ENCODE data around the gene SMIM31. TPM values are rescaled to one million over a fixed set of nuclear protein-coding genes. Genes with fewer than 3 reads are reported as not detected.

Gene SMIM31
- total and polyA plus RNA-seq, 9 donors = 0.12 TPM; not detected in 8

DNA sequence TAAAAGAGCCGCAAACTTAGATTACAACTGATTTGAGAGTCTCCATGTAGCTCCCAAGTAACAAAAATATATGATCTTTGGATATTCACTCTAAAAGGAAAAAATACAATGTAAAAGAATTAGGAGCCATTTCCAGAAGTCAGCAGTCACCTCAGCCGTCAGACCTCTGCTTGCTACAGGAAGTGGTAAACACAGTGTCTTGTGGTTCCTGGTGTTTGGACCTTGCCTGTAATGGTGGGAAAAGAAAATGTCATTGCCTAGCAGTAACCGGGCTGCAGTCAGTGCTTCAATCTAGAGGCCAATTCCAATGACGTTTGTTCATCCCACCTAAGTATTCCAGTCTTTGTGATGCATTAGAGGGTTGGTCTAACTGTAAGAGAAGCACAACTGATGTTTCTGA, 28.9 kb upstream of the SMIM31 start:
- 68 to 78% (median 77%) methylated on average over 4 of the region's 4 CpGs for WGBS, 3 donors

DNA sequence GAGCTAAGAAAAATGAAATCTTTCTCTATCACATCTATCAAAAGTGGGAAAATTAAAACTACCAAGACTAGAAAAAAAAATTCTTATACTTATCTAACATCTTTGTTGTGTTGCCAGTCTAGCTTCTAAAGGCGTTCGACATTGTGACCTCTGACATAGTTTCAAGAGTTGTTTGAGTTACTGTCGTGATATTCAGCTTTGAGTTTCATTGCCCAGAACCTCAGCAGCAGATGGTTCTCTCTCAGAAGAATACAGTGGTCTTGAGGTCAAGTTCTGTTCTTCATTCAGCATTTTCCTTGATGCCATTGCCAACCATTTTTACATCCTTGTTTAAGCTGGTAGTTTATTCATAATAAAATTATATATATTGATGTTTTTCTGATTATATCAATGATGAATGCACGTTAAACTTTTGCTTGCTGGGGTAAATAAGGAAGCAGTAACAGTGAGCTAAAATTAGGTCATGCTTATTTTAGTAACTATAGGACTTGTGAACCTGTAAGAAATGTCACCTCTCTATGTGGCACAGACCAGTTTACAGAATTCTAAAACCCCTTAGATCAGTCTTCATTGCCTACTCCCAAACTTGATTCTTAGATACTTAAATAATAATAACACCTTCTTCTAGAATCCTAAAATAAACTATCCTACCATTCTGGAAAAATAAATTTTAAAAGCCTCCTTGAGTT, 23.1 kb upstream of the SMIM31 start:
- H3K27me3 ChIP-seq = no peaks in the 10 kb centered on the region
- H3K4me3 ChIP-seq = no peak overlapping the region
- H3K36me3 ChIP-seq = no peaks in the 10 kb centered on the region
- H3K27ac ChIP-seq = no peak overlapping the region
- 34 to 37% (median 36%) methylated on average over 4 of the region's 4 CpGs for WGBS, 3 donors
- no peaks in the 10 kb centered on the region for H3K4me1 ChIP-seq (ENCODE audit: insufficient read depth)
- intact Hi-C loops (cut with DNase I) = loop anchor here in 1 of 4 donors (10.0 kb wide), 1 partner anchor 1176 kb away; no protein-coding TSS in a partner anchor
- no peak for DNase-seq
- H3K9me3 ChIP-seq = no peaks in the 10 kb centered on the region
- TF ChIP-seq EP300 (IDR thresholded peaks at IDR 0.05) (no peak), POLR2A (IDR thresholded peaks at IDR 0.05) (no peak)
- TF ChIP-seq, protein P1, sequence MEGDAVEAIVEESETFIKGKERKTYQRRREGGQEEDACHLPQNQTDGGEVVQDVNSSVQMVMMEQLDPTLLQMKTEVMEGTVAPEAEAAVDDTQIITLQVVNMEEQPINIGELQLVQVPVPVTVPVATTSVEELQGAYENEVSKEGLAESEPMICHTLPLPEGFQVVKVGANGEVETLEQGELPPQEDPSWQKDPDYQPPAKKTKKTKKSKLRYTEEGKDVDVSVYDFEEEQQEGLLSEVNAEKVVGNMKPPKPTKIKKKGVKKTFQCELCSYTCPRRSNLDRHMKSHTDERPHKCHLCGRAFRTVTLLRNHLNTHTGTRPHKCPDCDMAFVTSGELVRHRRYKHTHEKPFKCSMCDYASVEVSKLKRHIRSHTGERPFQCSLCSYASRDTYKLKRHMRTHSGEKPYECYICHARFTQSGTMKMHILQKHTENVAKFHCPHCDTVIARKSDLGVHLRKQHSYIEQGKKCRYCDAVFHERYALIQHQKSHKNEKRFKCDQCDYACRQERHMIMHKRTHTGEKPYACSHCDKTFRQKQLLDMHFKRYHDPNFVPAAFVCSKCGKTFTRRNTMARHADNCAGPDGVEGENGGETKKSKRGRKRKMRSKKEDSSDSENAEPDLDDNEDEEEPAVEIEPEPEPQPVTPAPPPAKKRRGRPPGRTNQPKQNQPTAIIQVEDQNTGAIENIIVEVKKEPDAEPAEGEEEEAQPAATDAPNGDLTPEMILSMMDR (IDR thresholded peaks at IDR 0.05) = no peak

More for the DNA sequence above, 28.9 kb upstream of the SMIM31 start:
- Histone ChIP-seq H3K4me3 (no peak overlapping the region), H3K27me3 (no peaks in the 10 kb centered on the region), H3K4me1 (ENCODE audit: insufficient read depth) (no peaks in the 10 kb centered on the region), H3K9me3 (no peaks in the 10 kb centered on the region), H3K36me3 (no peaks in the 10 kb centered on the region), H3K27ac (no peak overlapping the region)
- no peak for TF ChIP-seq EP300 (IDR thresholded peaks at IDR 0.05)
- no peak for TF ChIP-seq POLR2A (IDR thresholded peaks at IDR 0.05)
- TF ChIP-seq, protein P1 (IDR thresholded peaks at IDR 0.05) = no peak
- no peak for DNase-seq
- intact Hi-C loops (cut with DNase I) = no loop called here

DNA sequence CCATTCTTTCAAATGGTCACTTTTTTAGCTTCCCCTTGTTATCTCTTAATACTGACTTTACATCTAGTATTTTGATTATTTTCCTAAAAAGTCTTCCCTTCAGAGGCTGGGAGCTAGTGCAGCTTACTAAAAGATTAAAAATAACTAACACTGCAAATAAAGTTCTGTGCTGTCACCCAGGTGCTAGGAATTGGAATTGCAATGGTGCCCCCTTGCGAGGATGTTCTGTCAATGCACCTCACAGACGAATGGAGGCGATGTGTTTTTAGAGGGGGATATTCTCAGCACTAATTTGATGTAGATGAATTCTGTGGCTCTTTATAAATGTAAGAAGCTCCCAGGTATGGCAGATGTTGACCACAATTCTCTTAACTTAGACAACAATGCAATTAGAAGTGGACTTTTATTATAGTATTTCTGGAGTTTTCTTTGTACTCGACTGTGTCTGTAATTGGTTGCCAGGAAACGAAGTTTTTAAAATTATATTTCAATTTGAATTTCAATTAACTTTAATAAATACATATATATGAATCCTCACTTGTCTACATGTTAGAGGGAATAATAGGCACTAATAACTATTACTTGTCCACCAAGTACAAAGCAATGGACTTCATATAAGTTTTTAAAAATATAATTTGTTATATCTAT, 22.0 kb upstream of the SMIM31 start:
- WGBS, 3 donors = 23 to 30% (median 26%) methylated on average over 5 of the region's 5 CpGs
- Histone ChIP-seq H3K27ac (no peak overlapping the region), H3K9me3 (no peaks in the 10 kb centered on the region), H3K36me3 (no peaks in the 10 kb centered on the region), H3K4me3 (no peak overlapping the region), H3K27me3 (no peaks in the 10 kb centered on the region), H3K4me1 (ENCODE audit: insufficient read depth) (no peaks in the 10 kb centered on the region)
- TF ChIP-seq EP300 (IDR thresholded peaks at IDR 0.05) (no peak), POLR2A (IDR thresholded peaks at IDR 0.05) (no peak)
- TF ChIP-seq, protein P1 (IDR thresholded peaks at IDR 0.05) = peak in 2 of 3 donors; percentile 14 to 41
- DNase-seq = peak in 3 of 5 donors; percentile 17 to 31 (median 22)
- intact Hi-C loops (cut with DNase I) = loop anchor here in 1 of 4 donors (10.0 kb wide), 1 partner anchor 1177 kb away; no protein-coding TSS in a partner anchor

DNA sequence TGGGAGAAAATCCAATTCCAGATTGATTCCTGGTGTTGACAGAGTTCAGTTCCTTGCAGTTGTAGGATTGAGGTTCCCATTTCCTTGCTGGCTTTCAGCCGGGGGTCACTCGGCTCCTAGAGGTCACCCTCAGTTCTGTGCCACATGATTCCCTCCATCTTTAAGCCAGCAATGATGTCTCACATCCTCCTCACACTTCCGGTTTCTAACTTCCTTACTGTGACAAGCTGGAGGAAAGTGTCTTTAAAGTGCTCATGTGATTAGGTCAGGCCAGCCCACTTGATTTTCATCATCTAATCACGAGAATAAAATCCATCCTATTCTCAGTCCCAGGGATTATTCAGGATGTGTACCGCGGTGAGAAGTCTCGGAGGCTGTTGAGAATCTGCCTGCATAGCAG, 19.4 kb upstream of the SMIM31 start:
- no peaks in the 10 kb centered on the region for H3K9me3 ChIP-seq
- DNase-seq = no peak
- intact Hi-C loops (cut with DNase I) = loop anchor here in 1 of 4 donors (10.0 kb wide), 1 partner anchor 1180 kb away; no protein-coding TSS in a partner anchor
- H3K4me1 ChIP-seq (ENCODE audit: insufficient read depth) = no peaks in the 10 kb centered on the region
- WGBS, 3 donors = 65 to 78% (median 65%) methylated on average over 7 of the region's 7 CpGs
- no peaks in the 10 kb centered on the region for H3K36me3 ChIP-seq
- H3K27me3 ChIP-seq = no peaks in the 10 kb centered on the region
- TF ChIP-seq, protein P1 (IDR thresholded peaks at IDR 0.05) = no peak
- TF ChIP-seq EP300 (IDR thresholded peaks at IDR 0.05) = no peak
- TF ChIP-seq POLR2A (IDR thresholded peaks at IDR 0.05) = no peak
- no peak overlapping the region for H3K27ac ChIP-seq
- H3K4me3 ChIP-seq = no peak overlapping the region
